HepG2 (cell line): Measurements from ENCODE around the gene RAD54L2. TPM values are rescaled to one million over a fixed set of nuclear protein-coding genes. Genes with fewer than 3 reads are reported as not detected.

Experiments used
- CBX5 ChIP-seq: sonication (generic); formaldehyde crosslinking; IDR thresholded peaks from 2 replicates; pipeline ENCODE4 v1.4.0; 2020; ENCODE audit warnings: missing genetic modification reagents, borderline replicate concordance
- EEA1 ChIP-seq: sonication (generic); formaldehyde crosslinking; IDR thresholded peaks from 2 replicates; pipeline ENCODE4 v1.5.1; 2020; ENCODE audit warnings: mild to moderate bottlenecking, missing genetic modification reagents, borderline replicate concordance
- FOSL2 ChIP-seq: sonication (generic); formaldehyde crosslinking; IDR thresholded peaks from 2 replicates; pipeline ENCODE4 v1.4.0; 2020; ENCODE audit warnings: missing genetic modification reagents
- FOXK1 ChIP-seq: sonication (generic); formaldehyde crosslinking; IDR thresholded peaks from 2 replicates; pipeline ENCODE4 v1.4.0; 2020; ENCODE audit warnings: low read depth, missing genetic modification reagents, borderline replicate concordance
- KDM6A ChIP-seq: IDR thresholded peaks from 2 replicates; pipeline ENCODE4 v1.6.1; 2016; ENCODE audit warnings: low read depth
- MEF2D ChIP-seq: sonication (generic); formaldehyde crosslinking; IDR thresholded peaks from 2 replicates; pipeline ENCODE4 v1.5.1; 2020; ENCODE audit warnings: mild to moderate bottlenecking, missing genetic modification reagents
- MTA3 ChIP-seq: sonication (generic); formaldehyde crosslinking; IDR thresholded peaks from 2 replicates; pipeline ENCODE4 v1.4.0; 2020; ENCODE audit warnings: missing genetic modification reagents
- NFIC ChIP-seq: IDR thresholded peaks from 2 replicates; pipeline ENCODE4 v1.6.1; 2012; ENCODE audit warnings: mild to moderate bottlenecking, low read length, inconsistent platforms
- NRL ChIP-seq: sonication (generic); formaldehyde crosslinking; IDR thresholded peaks from 2 replicates; pipeline ENCODE4 v1.5.0; 2020; ENCODE audit warnings: missing genetic modification reagents, mild to moderate bottlenecking, moderate library complexity, borderline replicate concordance
- RAD51 ChIP-seq: fragments of 450-650 bp; IDR thresholded peaks from 2 replicates; pipeline ENCODE4 v1.6.1; 2016; ENCODE audit warnings: borderline replicate concordance
- SSRP1 ChIP-seq: IDR thresholded peaks from 2 replicates; pipeline ENCODE4 v1.6.1; 2016; ENCODE audit warnings: control low read depth
- ZMYM3 ChIP-seq: sonication (generic); formaldehyde crosslinking; IDR thresholded peaks from 2 replicates; pipeline ENCODE4 v1.5.1; 2020; ENCODE audit warnings: mild to moderate bottlenecking, missing genetic modification reagents
- ZNF501 ChIP-seq: sonication (generic); formaldehyde crosslinking; IDR thresholded peaks from 2 replicates; pipeline ENCODE4 v1.5.1; 2020; ENCODE audit warnings: mild to moderate bottlenecking, moderate library complexity, missing genetic modification reagents
- ZNF510 ChIP-seq: sonication (generic); formaldehyde crosslinking; IDR thresholded peaks from 2 replicates; pipeline ENCODE4 v1.4.0; 2020; ENCODE audit warnings: low read depth, mild to moderate bottlenecking, missing genetic modification reagents
- ZNF570 ChIP-seq: sonication (generic); formaldehyde crosslinking; IDR thresholded peaks from 2 replicates; pipeline ENCODE4 v1.4.0; 2020; ENCODE audit warnings: mild to moderate bottlenecking, missing genetic modification reagents, borderline replicate concordance
- polyA plus RNA-seq, 8 experiments: library from polyadenylated mRNA; depleted of rRNA in 3 of 8; stranded (reverse) in 7 of 8; unstranded in 1 of 8; fragments of >200 nt; fragmentation: Illumina TruSeq in 4 of 8; extraction: Trizol in 4 of 8; gene quantifications; 2 replicates each; pipeline versions ENCODE4 v1.2.1 to v1.2.3, GENCODE V29; 2011 to 2016; ENCODE audit warnings: low read depth in 4 of 8, missing spikeins in 1 of 8, mixed read lengths in 1 of 8; ENCODE audit not compliant: insufficient read depth in 1 of 8
- total RNA-seq, 5 experiments: library from RNA; depleted of rRNA; stranded (reverse); fragments of >200 nt; fragmentation: Illumina TruSeq; extraction: Trizol; gene quantifications; 2 replicates each; pipeline ENCODE4 v1.2.3, GENCODE V29; 2016; ENCODE audit warnings: low read depth in 1 of 5
- TF ChIP-seq, protein P1 (sequence below): sonication (generic); formaldehyde crosslinking; IDR thresholded peaks from 2 replicates; pipeline ENCODE4 v1.5.0; 2020; ENCODE audit warnings: mild to moderate bottlenecking, missing genetic modification reagents, borderline replicate concordance
- TF ChIP-seq, protein P2 (sequence below): sonication (generic); formaldehyde crosslinking; IDR thresholded peaks from 2 replicates; pipeline ENCODE4 v1.9.0; 2022; ENCODE audit warnings: low read depth, missing genetic modification reagents
- TF ChIP-seq, protein P3 (sequence below): sonication (generic); formaldehyde crosslinking; IDR thresholded peaks from 2 replicates; pipeline ENCODE4 v1.5.0; 2020; ENCODE audit warnings: mild to moderate bottlenecking, missing genetic modification reagents
- TF ChIP-seq, protein P4 (sequence below): sonication (generic); formaldehyde crosslinking; IDR thresholded peaks from 2 replicates; pipeline ENCODE4 v1.5.0; 2020; ENCODE audit warnings: missing genetic modification reagents, mild to moderate bottlenecking, borderline replicate concordance
- TF ChIP-seq, protein P5 (sequence below): sonication (generic); formaldehyde crosslinking; IDR thresholded peaks from 2 replicates; pipeline ENCODE4 v1.5.0; 2020; ENCODE audit warnings: missing genetic modification reagents, mild to moderate bottlenecking, borderline replicate concordance

RAD54L2 gene
- total and polyA plus RNA-seq, 2 of the 13 experiments (the other 11 are each of a cell fraction or from before 2014, with no cell fraction given), result 5.5 to 14.8 TPM

DNA sequence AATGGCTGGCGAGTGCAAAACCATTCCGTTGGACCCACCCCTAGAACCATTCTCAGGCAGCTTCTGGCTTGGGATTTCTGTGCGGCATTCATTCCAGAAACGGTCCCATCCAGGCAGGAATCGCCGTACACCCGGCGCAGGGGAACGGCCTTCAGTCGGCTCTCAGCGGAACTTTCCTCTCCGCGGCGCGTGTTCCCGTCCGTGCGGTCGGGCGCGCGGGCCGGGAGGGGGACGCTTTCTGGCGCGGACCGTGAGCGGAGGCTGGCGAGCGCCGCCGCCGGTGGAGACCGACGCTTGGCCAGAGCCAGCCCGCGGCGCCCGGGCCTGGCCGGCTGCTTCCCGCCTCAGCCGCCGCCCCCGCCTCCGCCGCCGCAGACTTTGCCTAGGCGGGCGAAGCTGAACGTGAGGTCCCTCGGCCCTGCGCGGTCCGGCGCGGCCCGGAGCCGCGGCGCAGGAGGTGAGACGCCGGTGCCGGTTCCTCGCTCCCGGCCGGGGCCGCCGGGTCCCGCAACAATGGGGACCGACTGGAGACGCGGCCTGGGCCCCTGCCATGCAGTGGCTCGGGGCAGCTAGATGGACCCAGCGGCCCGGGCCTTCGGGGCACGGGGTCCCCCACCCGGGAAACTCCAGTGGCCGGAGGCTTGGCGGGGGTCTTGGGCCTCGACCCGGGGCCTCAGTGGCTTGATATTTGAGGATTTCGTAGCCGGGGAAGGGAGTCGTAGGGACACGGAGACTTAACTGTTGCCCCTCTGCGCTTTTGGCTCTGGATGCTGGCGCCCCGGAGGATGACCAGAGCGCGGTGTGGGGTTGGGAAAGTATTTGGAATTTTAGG lies at the start of gene RAD54L2 (continued):
- TF ChIP-seq, protein P1, sequence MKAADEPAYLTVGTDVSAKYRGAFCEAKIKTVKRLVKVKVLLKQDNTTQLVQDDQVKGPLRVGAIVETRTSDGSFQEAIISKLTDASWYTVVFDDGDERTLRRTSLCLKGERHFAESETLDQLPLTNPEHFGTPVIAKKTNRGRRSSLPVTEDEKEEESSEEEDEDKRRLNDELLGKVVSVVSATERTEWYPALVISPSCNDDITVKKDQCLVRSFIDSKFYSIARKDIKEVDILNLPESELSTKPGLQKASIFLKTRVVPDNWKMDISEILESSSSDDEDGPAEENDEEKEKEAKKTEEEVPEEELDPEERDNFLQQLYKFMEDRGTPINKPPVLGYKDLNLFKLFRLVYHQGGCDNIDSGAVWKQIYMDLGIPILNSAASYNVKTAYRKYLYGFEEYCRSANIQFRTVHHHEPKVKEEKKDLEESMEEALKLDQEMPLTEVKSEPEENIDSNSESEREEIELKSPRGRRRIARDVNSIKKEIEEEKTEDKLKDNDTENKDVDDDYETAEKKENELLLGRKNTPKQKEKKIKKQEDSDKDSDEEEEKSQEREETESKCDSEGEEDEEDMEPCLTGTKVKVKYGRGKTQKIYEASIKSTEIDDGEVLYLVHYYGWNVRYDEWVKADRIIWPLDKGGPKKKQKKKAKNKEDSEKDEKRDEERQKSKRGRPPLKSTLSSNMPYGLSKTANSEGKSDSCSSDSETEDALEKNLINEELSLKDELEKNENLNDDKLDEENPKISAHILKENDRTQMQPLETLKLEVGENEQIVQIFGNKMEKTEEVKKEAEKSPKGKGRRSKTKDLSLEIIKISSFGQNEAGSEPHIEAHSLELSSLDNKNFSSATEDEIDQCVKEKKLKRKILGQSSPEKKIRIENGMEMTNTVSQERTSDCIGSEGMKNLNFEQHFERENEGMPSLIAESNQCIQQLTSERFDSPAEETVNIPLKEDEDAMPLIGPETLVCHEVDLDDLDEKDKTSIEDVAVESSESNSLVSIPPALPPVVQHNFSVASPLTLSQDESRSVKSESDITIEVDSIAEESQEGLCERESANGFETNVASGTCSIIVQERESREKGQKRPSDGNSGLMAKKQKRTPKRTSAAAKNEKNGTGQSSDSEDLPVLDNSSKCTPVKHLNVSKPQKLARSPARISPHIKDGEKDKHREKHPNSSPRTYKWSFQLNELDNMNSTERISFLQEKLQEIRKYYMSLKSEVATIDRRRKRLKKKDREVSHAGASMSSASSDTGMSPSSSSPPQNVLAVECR (CRISPR knock-in tag), result peak; percentile 93; the same call in 1 of the 2 replicates
- TF ChIP-seq, protein P2, sequence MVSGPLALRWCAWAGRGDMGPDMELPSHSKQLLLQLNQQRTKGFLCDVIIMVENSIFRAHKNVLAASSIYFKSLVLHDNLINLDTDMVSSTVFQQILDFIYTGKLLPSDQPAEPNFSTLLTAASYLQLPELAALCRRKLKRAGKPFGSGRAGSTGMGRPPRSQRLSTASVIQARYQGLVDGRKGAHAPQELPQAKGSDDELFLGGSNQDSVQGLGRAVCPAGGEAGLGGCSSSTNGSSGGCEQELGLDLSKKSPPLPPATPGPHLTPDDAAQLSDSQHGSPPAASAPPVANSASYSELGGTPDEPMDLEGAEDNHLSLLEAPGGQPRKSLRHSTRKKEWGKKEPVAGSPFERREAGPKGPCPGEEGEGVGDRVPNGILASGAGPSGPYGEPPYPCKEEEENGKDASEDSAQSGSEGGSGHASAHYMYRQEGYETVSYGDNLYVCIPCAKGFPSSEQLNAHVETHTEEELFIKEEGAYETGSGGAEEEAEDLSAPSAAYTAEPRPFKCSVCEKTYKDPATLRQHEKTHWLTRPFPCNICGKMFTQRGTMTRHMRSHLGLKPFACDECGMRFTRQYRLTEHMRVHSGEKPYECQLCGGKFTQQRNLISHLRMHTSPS (CRISPR knock-in tag), result no peak; the same call in 1 of the 2 replicates
- TF ChIP-seq ZNF570 (CRISPR knock-in tag) (no peak), NRL (CRISPR knock-in tag) (no peak; the same call in 1 of the 2 replicates), NFIC (no peak), CBX5 (CRISPR knock-in tag) (peak; percentile 98), FOSL2 (CRISPR knock-in tag) (peak; percentile 70), EEA1 (CRISPR knock-in tag) (0 out of 2 replicates have a peak, but pooled peaks have one; percentile 44), MEF2D (CRISPR knock-in tag) (no peak), KDM6A (CRISPR knock-in tag) (no peak), MTA3 (CRISPR knock-in tag) (no peak), FOXK1 (peak; percentile 90; the same call in 1 of the 2 replicates), RAD51 (no peak), ZMYM3 (peak; percentile 92), ZNF510 (CRISPR knock-in tag) (no peak), SSRP1 (CRISPR knock-in tag) (no peak), ZNF501 (CRISPR knock-in tag) (peak; percentile 63)
- TF ChIP-seq, protein P3, sequence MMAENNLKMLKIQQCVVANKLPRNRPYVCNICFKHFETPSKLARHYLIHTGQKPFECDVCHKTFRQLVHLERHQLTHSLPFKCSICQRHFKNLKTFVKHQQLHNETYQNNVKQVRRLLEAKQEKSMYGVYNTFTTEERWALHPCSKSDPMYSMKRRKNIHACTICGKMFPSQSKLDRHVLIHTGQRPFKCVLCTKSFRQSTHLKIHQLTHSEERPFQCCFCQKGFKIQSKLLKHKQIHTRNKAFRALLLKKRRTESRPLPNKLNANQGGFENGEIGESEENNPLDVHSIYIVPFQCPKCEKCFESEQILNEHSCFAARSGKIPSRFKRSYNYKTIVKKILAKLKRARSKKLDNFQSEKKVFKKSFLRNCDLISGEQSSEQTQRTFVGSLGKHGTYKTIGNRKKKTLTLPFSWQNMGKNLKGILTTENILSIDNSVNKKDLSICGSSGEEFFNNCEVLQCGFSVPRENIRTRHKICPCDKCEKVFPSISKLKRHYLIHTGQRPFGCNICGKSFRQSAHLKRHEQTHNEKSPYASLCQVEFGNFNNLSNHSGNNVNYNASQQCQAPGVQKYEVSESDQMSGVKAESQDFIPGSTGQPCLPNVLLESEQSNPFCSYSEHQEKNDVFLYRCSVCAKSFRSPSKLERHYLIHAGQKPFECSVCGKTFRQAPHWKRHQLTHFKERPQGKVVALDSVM (CRISPR knock-in tag), result peak; percentile 95
- TF ChIP-seq, protein P4, sequence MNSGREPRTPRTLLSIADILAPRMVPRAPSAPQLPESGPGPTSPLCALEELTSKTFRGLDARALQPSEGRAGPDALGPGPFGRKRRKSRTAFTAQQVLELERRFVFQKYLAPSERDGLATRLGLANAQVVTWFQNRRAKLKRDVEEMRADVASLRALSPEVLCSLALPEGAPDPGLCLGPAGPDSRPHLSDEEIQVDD (CRISPR knock-in tag), result 0 out of 2 replicates have a peak, but pooled peaks have one; percentile 74
- TF ChIP-seq, protein P5, sequence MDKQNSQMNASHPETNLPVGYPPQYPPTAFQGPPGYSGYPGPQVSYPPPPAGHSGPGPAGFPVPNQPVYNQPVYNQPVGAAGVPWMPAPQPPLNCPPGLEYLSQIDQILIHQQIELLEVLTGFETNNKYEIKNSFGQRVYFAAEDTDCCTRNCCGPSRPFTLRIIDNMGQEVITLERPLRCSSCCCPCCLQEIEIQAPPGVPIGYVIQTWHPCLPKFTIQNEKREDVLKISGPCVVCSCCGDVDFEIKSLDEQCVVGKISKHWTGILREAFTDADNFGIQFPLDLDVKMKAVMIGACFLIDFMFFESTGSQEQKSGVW (CRISPR knock-in tag), result no peak
